Measurements from ENCODE around the gene PODXL2.
"Not testable (repeated sequence)": the region's sequence is repeated elsewhere in the genome, so short reads cannot be mapped to it uniquely, and the experiment has no call there.

PODXL2 gene

GRCh38 chr3:127675651-127676391 is 46.8 kb downstream of the PODXL2 start:
- DNase-seq = no peak

- no peak for DNase-seq
Measured at GRCh38 chr3:127676456-127676855, 47.5 kb downstream of the PODXL2 start.

GRCh38 chr3:127676921-127677351 is 48.0 kb downstream of the PODXL2 start:
- DNase-seq = no peak

- peak; percentile 13 for DNase-seq
Measured at GRCh38 chr3:127677541-127678314, 48.7 kb downstream of the PODXL2 start.

- DNase-seq = no peak
Measured at GRCh38 chr3:127678315-127678599, 49.3 kb downstream of the PODXL2 start.

- no peak for DNase-seq
Measured at GRCh38 chr3:127678611-127679533, 49.9 kb downstream of the PODXL2 start.

GRCh38 chr3:127679534-127680145 is 50.7 kb downstream of the PODXL2 start:
- peak; percentile 21 for DNase-seq

- no peak for DNase-seq
Measured at GRCh38 chr3:127680146-127680661, 51.2 kb downstream of the PODXL2 start.

GRCh38 chr3:127680798-127681221 is 51.8 kb downstream of the PODXL2 start:
- peak; percentile 18 for DNase-seq

GRCh38 chr3:127682175-127682554 is 53.2 kb downstream of the PODXL2 start:
- DNase-seq = not testable (repeated sequence)

GRCh38 chr3:127682561-127682960 is 53.6 kb downstream of the PODXL2 start:
- no peak for DNase-seq

GRCh38 chr3:127684871-127685707 is 56.1 kb downstream of the PODXL2 start:
- DNase-seq = peak; percentile 17

- DNase-seq = no peak
Measured at GRCh38 chr3:127685708-127686511, 56.9 kb downstream of the PODXL2 start.

- DNase-seq = no peak
Measured at GRCh38 chr3:127686512-127686894, 57.5 kb downstream of the PODXL2 start.

GRCh38 chr3:127687228-127687737 is 58.3 kb downstream of the PODXL2 start:
- DNase-seq = no peak

GRCh38 chr3:127688022-127688415 is 59.0 kb downstream of the PODXL2 start:
- DNase-seq = no peak

- peak; percentile 75 for DNase-seq
Measured at GRCh38 chr3:127688416-127689265, 59.7 kb downstream of the PODXL2 start.

GRCh38 chr3:127689266-127689860 is 60.4 kb downstream of the PODXL2 start:
- peak; percentile 11 for DNase-seq

- no peak for DNase-seq
Measured at GRCh38 chr3:127690106-127690505, 61.1 kb downstream of the PODXL2 start.

All from right hindlimb (tissue), 1 donor.